HG02610 (cell line): ENCODE results near the gene MAGEC2.

Source experiments
- ATAC-seq: cut with Tn5 transposase; IDR thresholded peaks from one replicate; pipeline ENCODE4 v1.9.1; 2021; ENCODE audit warnings: mild to moderate bottlenecking, moderate library complexity; ENCODE audit not compliant: unreplicated experiment

The MAGEC2 gene

GRCh38 chrX:142204522-142205433, at the start of gene MAGEC2:
Gene MAGEC2 (minus strand): TSS chrX:142205290. CDS start chrX:142203987, 1,303 bp downstream.
- ATAC-seq: no peak

GRCh38 chrX:142251680-142252079, 46.6 kb upstream of the MAGEC2 start:
- ATAC-seq: no peak

DNA sequence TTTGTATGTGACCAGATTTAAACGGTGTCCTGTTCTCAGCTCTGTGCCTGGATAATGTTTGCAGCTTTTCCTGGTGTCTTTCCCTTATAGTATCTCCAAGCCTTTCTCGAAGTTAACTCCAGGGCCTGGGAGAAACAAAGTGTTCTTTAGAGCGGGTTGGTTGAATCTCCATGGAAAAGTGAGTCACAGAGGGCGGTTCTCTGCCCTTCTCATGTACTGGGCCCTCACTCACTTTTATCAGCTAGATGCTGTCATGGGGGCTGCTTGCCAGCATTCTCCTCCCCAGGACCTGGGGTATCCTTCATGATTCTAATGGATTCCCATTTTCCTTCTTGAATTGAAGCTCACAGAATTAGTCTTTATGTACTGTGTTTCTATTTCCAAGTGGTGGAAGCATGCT, 46.1 kb upstream of the MAGEC2 start:
- no peak for ATAC-seq

- no peak for ATAC-seq
Measured at GRCh38 chrX:142250502-142250901, 45.4 kb upstream of the MAGEC2 start.

- no peak for ATAC-seq
Measured at GRCh38 chrX:142249721-142250120, 44.6 kb upstream of the MAGEC2 start.

- ATAC-seq: no peak
Measured at GRCh38 chrX:142244568-142244967, 39.5 kb upstream of the MAGEC2 start.

DNA sequence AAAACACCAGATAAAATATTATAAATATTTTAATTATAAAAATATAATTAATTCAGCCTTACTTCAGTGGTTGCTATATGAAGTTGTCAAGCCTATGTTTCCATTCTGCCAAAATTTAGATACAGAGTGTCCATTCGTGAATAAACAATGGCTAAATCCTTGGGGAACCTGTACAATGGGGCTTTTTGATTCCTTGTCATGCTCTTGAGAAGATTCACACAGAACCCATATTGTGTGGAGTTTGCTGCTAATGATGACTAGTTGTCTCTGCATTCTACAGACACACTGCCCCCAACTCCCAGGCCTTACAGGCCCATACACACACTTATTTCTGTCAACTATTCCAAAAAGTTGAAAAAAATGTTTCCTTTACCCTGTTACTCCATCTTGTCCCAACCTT, 33.4 kb upstream of the MAGEC2 start:
- ATAC-seq: no peak

DNA sequence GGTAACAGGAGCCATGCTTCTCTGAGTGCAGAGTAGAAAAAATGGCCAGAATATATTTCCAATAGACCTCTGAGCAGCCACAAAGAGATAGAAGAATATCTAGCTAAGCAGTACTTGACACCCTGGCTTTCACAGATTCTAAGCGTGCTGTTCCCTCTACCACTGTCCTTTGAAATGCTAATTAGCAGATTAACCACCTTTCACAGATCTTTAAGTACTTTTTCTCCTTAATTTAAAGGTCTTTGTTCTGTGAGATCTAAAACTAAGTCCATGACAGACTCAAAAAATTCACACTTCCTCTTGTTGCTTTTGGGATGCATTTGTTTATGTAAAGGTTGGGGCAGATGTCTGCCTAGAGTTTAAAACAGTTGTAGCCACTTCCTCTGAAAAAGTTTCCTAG, 28.3 kb upstream of the MAGEC2 start:
- no peak for ATAC-seq

GRCh38 chrX:142214081-142214480, 9.0 kb upstream of the MAGEC2 start:
- ATAC-seq: no peak

- no peak for ATAC-seq
Measured at GRCh38 chrX:142201113-142201512, 4.0 kb downstream of the MAGEC2 start.

DNA sequence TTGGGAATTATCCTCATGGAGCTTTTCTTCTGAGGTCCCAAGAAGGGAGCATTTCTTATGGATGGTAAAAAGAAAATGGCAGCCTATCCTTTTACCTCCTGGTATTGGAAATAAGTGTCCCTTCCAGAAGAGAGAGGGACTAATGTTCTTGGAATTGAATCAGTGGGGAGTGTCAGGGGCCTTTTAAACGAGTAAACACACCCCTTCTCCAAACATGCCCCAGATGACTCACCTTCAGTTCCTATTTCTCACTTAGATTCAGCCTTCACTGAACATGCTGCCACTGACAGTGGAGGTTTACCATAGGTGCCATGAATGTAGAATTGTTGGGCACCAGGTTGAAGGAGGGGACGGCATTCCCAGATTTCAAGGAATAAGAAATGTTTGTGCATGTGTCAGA, 19.0 kb downstream of the MAGEC2 start:
- no peak for ATAC-seq

GRCh38 chrX:142184756-142185602, 20.1 kb downstream of the MAGEC2 start:
- ATAC-seq: no peak

GRCh38 chrX:142156567-142156966, 48.5 kb downstream of the MAGEC2 start:
- ATAC-seq: no peak
